Left renal cortex interstitium (tissue), 4 donors: Measurements from ENCODE around the gene SLITRK3. TPM values are rescaled to one million over a fixed set of nuclear protein-coding genes. Genes with fewer than 3 reads are reported as not detected.

Source experiments
- DNase-seq, 4 donors: peaks; one replicate each; pipeline ENCODE4 v3.0.0-alpha.2; 2013; ENCODE audit warnings: low read depth in 4 of 4, low spot score in 2 of 4, missing footprints in 1 of 4
- polyA plus RNA-seq, 4 donors: library from polyadenylated mRNA; unstranded; fragments of 120-200 nt; gene quantifications; one replicate each; pipeline ENCODE4 v1.2.1, GENCODE V29; 2013; ENCODE audit not compliant: insufficient read length in 4 of 4

SLITRK3 gene, protein sequence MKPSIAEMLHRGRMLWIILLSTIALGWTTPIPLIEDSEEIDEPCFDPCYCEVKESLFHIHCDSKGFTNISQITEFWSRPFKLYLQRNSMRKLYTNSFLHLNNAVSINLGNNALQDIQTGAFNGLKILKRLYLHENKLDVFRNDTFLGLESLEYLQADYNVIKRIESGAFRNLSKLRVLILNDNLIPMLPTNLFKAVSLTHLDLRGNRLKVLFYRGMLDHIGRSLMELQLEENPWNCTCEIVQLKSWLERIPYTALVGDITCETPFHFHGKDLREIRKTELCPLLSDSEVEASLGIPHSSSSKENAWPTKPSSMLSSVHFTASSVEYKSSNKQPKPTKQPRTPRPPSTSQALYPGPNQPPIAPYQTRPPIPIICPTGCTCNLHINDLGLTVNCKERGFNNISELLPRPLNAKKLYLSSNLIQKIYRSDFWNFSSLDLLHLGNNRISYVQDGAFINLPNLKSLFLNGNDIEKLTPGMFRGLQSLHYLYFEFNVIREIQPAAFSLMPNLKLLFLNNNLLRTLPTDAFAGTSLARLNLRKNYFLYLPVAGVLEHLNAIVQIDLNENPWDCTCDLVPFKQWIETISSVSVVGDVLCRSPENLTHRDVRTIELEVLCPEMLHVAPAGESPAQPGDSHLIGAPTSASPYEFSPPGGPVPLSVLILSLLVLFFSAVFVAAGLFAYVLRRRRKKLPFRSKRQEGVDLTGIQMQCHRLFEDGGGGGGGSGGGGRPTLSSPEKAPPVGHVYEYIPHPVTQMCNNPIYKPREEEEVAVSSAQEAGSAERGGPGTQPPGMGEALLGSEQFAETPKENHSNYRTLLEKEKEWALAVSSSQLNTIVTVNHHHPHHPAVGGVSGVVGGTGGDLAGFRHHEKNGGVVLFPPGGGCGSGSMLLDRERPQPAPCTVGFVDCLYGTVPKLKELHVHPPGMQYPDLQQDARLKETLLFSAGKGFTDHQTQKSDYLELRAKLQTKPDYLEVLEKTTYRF
- polyA plus RNA-seq: under 1 TPM; 0.19 to 0.78 (median 0.49) TPM

DNA sequence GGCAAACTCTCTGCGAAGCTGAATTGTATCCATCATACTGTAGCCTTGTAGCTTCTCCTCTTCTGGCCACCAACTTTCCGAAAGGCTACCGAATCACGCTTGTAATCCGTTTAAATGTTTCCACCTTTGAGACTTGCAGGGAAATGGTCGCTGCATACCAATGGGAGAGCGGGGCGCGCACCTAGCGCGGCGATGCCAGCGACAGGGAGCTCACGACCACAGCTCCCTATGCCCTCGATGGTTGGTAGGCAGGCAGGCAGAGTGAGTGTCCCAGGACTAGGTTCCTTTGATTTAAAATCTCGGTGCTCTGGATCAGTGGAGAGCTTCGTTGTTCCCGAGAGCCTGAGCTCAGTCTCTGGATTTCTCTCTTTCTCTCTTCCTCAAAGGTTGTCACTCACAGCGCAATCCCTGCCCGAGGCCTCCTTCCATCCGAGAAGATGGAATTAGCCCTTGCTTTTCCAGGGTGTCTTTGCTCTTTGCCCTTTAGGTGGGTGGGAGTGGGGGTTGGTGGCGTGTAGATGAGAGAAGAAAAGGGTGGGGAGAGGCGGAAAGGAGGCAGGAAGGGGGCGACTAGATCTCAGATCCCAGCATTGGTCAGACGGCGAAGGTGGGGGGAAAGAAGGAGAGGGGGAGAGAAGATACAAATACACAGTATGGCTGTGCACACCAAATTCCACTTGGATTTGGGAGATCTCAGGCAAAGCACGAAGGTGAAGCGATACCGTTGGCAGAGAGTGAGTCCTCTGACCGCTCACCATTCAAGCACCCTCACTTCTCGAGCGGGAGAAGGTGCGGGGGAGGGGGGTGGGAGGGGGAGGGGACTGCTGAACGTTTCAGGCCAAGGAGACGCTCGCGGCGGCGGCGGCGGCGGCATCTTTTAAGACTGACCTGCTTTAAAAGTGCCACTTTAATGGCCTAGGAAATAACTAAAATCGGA is at the start of gene SLITRK3:
Gene SLITRK3 (minus strand): TSS at position 745 of the 937 bp plus-strand sequence. CDS start 5,554 bp downstream, outside the sequence.
- no peak for DNase-seq

DNA sequence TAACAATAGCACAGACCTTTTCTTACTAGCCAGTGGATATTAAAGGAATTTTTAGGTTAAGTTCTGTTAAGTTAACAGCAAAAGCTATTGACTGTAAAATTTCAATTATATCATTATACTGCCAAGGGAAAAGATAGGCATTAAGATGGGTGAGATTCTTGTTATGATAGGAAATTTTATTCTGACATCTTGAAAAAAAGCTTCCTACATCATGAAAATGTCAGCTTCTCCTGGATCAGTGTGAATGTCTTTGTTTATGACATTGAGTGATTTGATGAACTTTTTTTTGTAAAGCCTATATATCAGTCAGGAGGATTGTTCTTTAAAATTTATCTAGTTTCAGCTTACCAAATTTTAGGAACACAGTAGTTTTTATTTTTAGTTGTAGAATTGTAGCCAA is 47.4 kb upstream of the SLITRK3 start:
- no peak for DNase-seq

DNA sequence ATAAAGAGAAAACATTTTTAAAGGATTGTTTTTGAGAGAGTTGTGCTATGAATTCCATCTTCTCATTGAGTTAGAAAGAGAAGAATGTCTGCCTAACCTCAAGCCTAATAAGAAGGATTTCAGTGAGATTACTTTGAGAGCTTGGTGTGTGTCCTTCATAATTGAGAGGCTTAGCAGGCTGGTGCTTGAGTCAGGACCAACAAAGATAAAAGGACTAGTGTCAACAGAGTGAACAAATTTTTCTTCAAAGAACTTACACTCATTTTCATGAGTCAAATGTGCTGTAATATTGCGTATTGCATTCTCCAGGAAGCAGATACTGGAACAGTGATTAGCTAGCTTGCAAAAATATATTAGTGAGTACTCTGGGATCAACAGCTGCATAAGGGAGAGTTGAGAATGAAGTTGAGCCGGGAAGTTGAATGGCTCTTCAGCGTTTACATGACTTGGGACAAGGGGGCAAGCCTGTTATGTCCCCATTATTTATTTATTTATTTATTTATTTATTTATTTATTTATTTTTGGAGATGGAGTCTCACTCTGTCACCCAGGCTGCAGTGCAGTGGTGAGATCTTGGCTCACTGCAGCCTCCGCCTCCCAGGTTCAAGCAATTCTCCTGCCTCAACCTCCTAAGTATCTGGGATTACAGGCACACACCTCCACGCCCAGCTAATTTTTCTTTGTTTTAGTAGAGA is 37.5 kb upstream of the SLITRK3 start:
- DNase-seq: no peak

DNA sequence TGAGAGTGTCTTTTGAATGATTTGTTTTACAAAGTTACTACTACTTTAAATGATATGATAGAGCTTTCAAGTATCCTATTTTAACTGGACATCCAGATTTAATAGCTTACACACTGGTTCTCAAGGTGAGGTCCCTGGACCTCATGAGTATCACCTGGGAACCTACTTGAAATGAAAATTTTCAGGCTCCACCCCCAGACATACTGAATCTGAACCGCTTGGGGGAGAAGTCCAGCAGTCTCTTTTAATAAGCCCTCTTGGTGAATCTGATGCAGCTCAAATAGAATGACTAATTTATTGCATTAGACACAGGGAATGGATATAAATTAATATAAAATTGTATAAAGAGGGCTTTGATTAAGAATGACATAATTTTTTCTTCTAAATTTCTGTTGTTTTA is 29.4 kb upstream of the SLITRK3 start:
- no peak for DNase-seq

DNA sequence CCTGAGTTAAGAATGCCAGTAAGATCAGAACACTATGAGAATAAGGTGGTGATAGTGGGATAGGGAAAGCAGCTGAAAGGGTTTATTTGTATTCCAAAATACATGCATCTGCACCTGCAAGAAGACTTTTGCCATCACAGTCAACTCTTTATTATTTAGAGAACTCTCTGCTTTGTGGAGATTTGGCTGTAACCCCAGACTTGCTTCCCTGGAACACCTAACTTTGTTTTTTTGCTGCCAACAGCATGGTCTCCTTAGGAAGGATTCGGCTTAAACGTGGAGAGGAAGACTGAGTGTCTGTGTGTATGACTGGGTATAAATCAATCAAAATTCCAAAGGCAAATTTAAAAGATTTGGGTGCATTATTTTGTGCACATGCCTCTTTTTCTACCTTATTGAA is 21.6 kb upstream of the SLITRK3 start:
- DNase-seq: no peak

DNA sequence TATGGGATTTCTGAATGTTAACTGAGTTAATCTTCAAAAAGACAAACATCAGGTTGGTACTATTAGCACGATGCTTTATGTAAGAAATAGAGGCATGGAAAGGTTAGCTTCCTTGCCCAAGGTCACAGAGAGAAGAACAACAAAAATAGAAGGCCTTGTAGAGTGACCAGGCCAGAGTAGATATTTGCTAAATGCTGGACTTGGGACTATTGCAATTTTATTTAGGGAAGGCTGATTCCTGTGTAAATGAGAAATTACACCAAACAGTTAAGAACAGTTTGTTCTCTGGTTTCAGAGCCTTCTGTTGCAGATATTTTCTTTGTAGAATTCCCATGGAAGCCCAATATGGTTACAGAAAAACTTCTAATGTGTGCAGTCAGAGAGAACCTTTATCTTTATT is 16.4 kb upstream of the SLITRK3 start:
- no peak for DNase-seq

DNA sequence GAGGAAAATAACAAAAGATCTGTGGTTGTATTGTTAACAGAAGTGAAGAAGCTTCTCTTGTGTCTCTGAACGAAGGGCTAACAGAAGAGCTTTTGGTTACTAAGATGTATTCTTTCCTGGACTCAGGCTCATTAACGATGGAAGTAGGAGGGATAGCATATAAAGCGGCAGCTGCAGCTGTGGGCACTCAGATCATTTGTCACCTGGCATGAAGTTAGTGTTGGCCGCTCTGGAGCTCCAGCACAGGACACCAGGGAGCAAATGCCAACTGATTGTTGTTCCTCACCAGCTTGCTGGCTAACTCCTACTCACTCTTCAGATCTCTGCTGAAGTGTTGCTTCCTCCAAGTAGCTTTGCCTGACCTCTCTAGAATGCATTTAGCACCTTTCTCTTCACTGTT is 15.5 kb upstream of the SLITRK3 start:
- no peak for DNase-seq

DNA sequence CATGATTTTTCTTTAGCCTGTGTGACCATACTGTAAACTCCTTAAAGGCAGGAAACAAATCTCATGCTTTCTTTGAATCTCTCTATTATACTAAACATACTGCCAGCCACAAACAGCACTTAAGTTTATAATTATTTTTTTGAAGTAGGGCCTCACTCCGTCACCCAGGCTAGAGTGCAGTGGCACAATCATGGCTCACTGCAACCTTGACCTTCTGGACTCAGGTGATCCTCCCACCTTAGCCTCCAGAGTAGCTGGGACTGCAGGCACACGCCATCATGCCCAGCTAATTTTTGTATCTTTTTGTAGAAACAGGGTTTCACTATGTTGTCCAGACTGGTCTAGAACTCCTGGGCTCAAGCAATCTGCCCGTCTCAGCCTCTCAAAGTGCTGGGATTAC is 14.5 kb upstream of the SLITRK3 start:
- DNase-seq: no peak

DNA sequence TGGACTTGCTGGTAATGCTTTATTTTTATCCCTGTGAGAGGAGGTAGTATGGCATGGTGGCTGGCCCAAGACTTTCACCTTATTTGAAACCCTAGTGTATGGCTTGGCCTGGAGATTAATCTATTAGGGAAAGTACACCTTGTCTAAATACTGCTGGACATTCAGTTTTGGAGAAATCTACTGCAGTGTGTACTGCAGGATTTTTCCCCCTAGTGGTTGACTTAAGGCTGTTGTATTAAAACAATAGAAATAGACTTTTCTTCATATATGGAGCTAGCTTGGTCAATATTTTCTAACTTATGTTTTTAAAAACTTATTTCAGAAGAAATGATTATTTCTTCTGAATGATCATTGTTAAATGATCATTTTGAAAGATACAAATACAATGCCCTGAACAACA is 13.9 kb upstream of the SLITRK3 start:
- DNase-seq: no peak

DNA sequence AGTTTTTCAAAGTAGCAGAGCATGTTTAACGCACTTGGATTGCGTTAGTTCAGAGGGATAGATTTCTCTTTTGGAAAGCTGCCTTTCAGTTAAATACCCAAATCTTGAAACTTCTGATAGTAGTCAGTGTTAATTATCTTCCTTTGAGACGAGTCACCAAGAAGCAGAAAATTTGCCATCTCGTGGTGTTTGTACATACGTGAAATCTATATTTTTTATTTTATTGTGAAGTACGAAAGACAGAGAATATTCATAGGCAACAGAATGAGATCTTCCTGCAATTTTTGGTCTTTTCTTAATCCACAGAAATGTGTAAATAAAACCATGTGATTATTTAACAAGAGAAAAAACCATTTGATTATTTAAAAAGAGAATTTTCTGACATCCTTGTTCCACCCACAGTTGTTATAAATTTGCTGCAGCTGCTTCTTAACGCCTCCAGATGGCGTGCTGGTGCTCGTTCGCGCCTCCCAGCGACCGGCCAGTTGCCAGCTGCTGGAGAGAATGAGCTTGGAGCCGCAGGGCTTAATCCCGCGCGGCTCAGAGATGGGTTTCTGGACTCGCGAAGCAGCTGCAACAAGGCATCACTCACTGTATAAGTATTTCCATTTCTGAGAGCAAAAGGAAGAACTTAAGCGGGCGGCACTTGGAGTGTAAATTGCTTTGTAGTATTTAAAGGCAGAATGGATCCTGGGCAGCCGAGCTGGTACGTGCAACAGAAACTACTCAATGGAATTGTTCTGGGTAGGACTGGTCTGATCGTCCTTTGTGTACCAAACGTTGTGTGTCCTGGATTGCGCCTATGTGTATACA is 10.5 kb upstream of the SLITRK3 start:
- DNase-seq: no peak

DNA sequence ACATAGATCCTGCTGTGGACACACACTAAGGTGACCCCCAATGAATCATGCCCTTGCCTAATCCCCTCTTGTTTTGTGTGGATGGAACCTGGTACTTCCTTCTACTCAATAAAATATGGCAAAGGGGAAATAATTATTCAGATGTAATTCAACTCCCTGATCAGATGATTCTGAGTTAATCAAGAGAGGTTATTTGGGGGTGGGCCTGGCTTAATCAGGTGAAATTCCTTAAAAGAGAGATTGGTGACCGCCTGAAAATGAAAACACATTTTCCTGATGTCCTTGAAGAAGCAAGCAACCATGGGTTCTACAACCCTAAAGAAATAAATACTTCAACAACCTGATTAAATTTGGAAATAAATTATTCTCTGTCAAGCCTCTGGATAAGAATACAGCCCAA is 8.3 kb upstream of the SLITRK3 start:
- no peak for DNase-seq

DNA sequence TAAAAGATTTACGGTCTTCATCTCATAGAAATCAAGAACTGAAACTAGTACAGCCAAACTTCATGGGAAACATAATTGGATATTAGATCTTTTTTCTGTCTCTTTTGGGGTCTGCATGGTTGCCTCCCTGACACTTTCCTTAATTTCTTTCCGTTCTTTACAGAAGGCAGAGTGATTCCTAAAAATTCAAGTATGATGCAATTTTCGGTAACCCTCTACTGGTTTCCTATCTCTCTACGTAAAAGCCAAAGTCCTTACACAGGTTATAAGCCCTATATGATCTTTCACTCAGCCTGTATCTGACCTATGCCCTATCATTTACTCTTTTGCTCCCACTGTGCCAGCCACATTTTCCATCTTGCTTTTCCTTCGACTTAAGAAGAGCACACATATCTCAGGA is 6.8 kb upstream of the SLITRK3 start:
- no peak for DNase-seq

DNA sequence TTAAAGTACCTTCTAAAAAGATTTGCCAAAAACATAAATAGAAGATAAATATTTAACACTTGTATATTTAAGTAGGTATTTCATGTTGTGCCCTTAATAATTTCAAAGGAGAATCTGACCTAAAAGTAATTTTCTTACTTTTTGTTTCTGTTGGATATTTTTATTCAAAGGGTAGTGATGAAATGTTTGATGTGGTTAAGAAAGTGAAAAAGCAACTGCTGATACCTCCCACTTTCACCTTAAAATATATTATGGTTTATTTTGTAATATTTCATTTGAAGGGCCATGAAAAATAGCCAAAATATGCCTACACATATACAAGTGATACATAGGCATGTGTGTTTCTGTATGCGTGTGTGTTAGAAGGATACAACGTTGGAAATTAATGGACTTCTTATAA is 5.8 kb upstream of the SLITRK3 start:
- no peak for DNase-seq

DNA sequence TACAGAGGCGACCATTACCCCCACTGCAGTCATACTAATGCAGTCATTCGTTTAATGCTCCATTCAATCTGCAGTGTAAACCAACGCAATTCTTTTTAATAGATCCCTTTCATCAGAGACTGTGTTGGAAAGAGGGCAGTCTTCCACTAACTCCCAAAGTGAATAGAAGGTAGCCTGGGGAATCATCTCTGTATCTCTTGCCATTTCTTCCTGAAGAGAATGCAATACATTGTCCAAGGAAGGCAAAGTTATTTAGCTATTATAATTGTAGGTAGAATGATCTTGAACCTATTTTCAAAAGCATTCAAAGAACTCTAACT is 1.3 kb upstream of the SLITRK3 start:
- no peak for DNase-seq

DNA sequence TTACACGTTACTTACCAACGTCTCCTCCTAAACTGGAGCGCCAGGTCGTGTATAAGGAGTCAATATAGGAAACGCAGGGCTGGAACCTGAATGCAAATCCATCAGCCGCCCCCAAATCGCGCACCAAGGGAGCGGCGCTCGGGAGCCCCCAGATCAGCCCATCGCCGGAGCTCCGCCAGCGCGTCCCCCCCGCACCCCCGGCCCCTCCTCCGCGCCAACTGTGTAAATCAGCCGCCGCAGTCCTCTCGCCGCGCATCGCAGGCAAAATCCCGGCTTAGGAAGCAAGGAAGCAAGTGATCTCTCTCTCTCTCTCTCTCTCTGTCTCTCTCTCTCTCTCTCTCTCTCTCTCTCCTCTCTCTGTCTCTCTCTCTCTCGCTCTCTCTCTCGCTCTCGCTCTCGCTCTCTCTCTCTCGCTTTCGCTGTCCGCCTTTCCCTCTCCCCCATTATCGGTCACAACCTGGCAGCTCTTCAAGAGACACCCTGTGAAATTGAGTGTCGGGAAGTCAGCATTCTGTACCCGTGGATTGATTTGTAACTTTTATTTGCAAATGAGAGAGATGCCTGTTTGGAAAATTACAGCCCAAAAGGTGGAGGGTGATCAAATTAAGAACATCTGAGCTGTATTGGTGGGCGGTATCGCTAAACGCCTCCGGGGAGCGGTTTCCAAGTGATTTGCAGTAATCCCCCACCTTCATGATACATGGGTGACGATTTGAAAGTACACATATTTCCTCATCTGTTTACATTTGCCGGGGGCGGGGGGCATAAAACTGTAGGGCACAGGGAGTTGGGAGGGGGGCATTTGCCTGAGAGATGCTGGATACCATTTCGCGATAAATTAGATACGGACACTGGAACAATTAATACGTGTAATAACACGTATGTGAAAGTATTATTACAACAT is 645 bp upstream of the SLITRK3 start:
- DNase-seq: no peak

DNA sequence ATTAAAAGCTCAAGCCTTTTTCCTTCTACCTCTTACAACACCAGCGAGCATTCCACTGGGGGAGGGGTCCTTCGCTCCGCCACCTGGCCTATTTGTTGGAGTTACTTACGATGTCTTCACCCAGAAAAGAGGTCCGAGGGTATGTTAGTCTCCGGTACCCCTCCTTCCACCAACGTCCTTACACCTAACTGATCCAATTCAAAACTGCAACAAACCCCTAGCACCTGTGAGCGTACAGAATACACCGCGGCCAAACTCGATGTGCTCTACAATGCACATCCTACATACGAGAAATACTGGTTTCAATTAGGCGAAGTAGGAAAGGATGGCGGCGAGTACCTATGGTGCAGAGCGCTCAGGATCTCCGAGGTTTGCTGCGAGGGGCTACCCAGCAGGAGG is 944 bp downstream of the SLITRK3 start:
- no peak for DNase-seq

DNA sequence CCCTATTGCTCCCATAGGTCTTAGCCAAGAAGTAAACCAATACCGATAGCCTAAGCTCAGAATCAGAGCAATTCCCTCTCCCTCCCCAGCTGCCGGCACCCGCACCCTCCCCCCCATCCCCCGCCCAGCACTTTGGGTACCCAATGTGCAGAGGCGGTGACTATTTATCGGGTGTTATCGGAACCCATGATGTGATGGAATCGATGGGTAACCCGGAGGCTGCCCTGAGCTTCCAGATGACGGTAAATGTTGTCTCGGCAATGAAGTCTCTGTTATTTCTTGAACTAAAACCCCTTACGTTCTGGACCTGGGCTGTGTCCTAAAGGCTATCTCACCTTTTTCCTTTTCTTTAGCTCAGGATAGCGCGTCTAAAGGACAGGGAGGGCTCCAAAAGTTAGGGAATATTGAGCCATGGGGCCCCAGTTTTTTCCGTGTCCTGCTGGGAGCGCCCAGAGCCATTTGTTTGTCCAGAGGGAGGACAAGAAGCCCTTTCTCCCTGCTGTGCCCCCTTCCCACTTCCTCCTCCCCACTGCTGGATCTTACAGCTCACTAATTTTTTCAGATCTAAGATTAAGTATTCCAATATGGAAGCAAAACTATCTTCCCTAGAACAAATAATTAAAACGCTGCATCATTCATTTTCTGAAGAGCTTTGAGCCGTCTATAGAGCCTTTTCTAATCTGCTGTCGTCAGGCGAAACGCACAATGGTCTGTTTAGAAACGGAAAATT is 1.5 kb downstream of the SLITRK3 start:
- DNase-seq: no peak
